ENCODE results near the gene CATSPER1. TPM values are rescaled to one million over a fixed set of nuclear protein-coding genes. Genes with fewer than 3 reads are reported as not detected.
A peak's percentile ranks its signal among the peaks of the same experiment; 100 is the strongest.

The CATSPER1 gene
- total and polyA plus RNA-seq, 5 donors from 2014 or later, result not detected

DNA sequence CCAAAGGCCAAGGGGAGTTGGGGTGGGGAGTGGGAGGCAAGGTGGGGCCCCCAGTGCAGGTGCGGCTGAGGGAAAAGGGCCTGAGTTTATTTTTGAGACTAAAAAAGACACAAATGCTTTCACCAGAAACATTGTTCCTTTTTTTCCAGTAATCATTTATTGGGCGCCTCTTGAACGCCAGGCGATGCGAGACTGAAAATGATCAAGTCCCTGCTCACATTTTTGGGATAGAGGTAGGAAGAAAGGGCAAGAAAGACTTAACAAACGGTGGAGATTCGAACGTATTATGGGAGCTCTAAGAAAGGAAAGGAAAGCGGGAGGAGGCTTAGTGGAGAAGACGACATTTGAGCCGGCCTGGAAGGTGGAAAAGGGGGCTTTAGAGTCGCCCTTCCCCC lies 25.1 kb upstream of the CATSPER1 start:
- peaks cover 18% of the 10 kb centered on the region for H3K36me3 Mint-ChIP-seq
- ATAC-seq (ENCODE audit: low read depth in 2 of 2) (no peak), DNase-seq (no peak)
- no peaks in the 10 kb centered on the region for H3K27me3 ChIP-seq (ENCODE audit: control insufficient read depth, insufficient read depth, low read length)
- peaks cover 0 to 2% (median 0%) of the 10 kb centered on the region in 7 donors for H3K9me3 Mint-ChIP-seq
- peak overlapping the region; percentile 86 for H3K27ac ChIP-seq (ENCODE audit: insufficient read depth, low read length, poor library complexity, severe bottlenecking)
- peak overlapping the region; percentile 51 for H3K4me3 ChIP-seq (ENCODE audit: low read depth, low read length)
- H3K9me3 ChIP-seq (ENCODE audit: control insufficient read depth in 2 of 2, low read length in 2 of 2), result no peaks in the 10 kb centered on the region
- H3K27ac Mint-ChIP-seq, result peak overlapping the region in 2 of 3 donors; percentile 93 to 99
- H3K36me3 ChIP-seq (ENCODE audit: control insufficient read depth, insufficient read depth, low read length), result peaks cover 21% of the 10 kb centered on the region
- peaks cover 18% of the 10 kb centered on the region for H3K27me3 Mint-ChIP-seq
- peaks cover 10 to 44% (median 17%) of the 10 kb centered on the region in 4 donors for H3K4me1 Mint-ChIP-seq
- peaks cover 27% of the 10 kb centered on the region for H3K4me1 ChIP-seq (ENCODE audit: control insufficient read depth, insufficient read depth, low read length, poor library complexity, severe bottlenecking)
- peak overlapping the region; percentile 65 to 100 (median 94) for H3K4me3 Mint-ChIP-seq

DNA sequence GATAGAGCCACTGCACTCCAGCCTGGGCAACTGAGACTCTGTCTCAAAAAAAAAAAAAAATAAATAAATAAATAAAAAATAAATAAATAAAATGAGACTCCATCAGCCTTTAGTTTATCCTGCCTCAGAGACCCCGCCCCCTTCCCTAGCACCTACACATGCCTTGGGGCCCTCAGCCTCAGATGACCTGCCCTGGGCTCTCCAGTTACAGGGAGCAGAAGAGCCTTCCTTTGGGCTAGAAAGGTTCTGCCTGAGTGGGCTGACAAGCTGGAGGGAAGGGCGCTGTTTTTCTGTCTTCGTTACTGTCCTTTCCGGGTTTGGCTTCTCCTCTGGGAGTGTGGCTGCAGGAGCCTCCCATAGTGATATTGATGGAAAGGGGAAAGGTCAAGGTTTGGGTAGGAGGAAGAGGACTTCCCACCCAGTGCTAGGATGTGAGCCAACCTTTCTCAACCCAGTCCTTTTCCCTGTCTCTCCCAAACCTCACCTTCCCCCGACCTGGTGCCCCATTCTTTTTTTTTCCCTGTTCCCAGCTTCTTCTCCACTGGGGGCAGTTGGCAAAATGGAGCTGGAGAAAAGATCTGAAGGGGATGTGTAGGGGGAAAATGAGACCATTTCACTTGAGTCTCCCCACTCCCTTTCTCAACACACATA lies 24.4 kb upstream of the CATSPER1 start:
- H3K9me3 ChIP-seq (ENCODE audit: control insufficient read depth in 2 of 2, low read length in 2 of 2), result no peaks in the 10 kb centered on the region
- peak overlapping the region; percentile 86 for H3K27ac ChIP-seq (ENCODE audit: insufficient read depth, low read length, poor library complexity, severe bottlenecking)
- peaks cover 14% of the 10 kb centered on the region for H3K36me3 ChIP-seq (ENCODE audit: control insufficient read depth, insufficient read depth, low read length)
- H3K27ac Mint-ChIP-seq, result peak overlapping the region in 2 of 3 donors; percentile 93 to 99
- H3K4me3 Mint-ChIP-seq, result peak overlapping the region; percentile 65 to 100 (median 94)
- H3K9me3 Mint-ChIP-seq, result peaks cover 0 to 2% (median 0%) of the 10 kb centered on the region in 7 donors
- no peaks in the 10 kb centered on the region for H3K27me3 ChIP-seq (ENCODE audit: control insufficient read depth, insufficient read depth, low read length)
- peaks cover 10 to 46% (median 19%) of the 10 kb centered on the region in 4 donors for H3K4me1 Mint-ChIP-seq
- H3K4me1 ChIP-seq (ENCODE audit: control insufficient read depth, insufficient read depth, low read length, poor library complexity, severe bottlenecking), result peaks cover 27% of the 10 kb centered on the region
- ATAC-seq (ENCODE audit: low read depth in 2 of 2) (no peak), DNase-seq (no peak)
- H3K36me3 Mint-ChIP-seq, result peaks cover 18% of the 10 kb centered on the region
- peaks cover 18% of the 10 kb centered on the region for H3K27me3 Mint-ChIP-seq
- H3K4me3 ChIP-seq (ENCODE audit: low read depth, low read length), result peak overlapping the region; percentile 51

DNA sequence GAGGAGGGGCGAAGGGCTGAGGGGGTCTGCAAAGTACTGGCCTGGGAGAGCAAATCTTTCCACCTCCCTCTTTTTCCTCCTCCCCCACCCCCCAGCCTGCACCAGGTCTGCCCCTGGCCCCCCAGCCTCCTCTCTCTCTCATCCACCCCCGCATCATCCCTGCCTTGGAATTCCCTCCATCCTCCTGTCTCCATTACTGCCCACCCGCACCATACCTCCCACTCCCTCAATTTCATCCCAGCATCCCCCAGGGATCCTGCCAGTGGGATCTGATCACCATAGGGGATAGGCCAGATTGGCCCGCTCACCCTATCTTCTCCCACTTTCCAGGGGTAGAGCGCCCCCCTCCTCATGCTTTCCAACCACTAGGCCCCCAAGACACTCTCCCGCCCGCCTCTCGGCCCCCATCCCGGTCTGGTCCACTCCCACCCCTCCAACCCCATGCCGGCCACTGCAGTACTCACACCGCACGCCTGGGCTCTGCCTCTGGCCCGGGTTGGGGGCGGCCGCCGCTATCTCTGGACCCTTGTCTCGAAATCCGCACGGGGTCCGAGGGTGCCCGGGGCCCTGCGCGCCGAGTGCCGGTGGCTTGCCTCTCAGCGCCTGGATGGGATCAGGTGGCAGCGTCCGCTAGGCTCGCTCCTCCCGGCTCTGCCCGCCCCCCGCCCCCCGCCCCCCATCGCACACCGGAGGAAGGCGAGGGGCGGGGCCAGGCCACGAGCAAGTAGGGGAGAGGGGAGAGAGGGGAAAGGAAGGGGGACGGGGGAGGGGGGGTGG lies 22.5 kb upstream of the CATSPER1 start, which contains the start of gene GAL3ST3:
GAL3ST3 (minus strand) TSS at position 615 of the 777 bp plus-strand sequence. CDS start 3,746 bp downstream, outside the sequence.
- peaks cover 0 to 2% (median 0%) of the 10 kb centered on the region in 7 donors for H3K9me3 Mint-ChIP-seq
- DNase-seq (no peak), ATAC-seq (ENCODE audit: low read depth in 2 of 2) (no peak)
- peaks cover 10 to 49% (median 24%) of the 10 kb centered on the region in 4 donors for H3K4me1 Mint-ChIP-seq
- H3K9me3 ChIP-seq (ENCODE audit: control insufficient read depth in 2 of 2, low read length in 2 of 2), result no peaks in the 10 kb centered on the region
- no peak within 1 kb of the TSS for H3K27ac ChIP-seq (ENCODE audit: insufficient read depth, low read length, poor library complexity, severe bottlenecking)
- H3K27me3 Mint-ChIP-seq, result peaks cover 22% of the 10 kb centered on the region
- no peaks in the 10 kb centered on the region for H3K27me3 ChIP-seq (ENCODE audit: control insufficient read depth, insufficient read depth, low read length)
- peaks cover 34% of the 10 kb centered on the region for H3K4me1 ChIP-seq (ENCODE audit: control insufficient read depth, insufficient read depth, low read length, poor library complexity, severe bottlenecking)
- peaks cover 9% of the 10 kb centered on the region for H3K36me3 Mint-ChIP-seq
- H3K4me3 ChIP-seq (ENCODE audit: low read depth, low read length), result no peak within 1 kb of the TSS
- H3K27ac Mint-ChIP-seq, result peak within 1 kb of the TSS in 1 of 3 donors; percentile 9
- peak within 1 kb of the TSS in 2 of 4 donors; percentile 29 to 90 for H3K4me3 Mint-ChIP-seq
- H3K36me3 ChIP-seq (ENCODE audit: control insufficient read depth, insufficient read depth, low read length), result no peaks in the 10 kb centered on the region

DNA sequence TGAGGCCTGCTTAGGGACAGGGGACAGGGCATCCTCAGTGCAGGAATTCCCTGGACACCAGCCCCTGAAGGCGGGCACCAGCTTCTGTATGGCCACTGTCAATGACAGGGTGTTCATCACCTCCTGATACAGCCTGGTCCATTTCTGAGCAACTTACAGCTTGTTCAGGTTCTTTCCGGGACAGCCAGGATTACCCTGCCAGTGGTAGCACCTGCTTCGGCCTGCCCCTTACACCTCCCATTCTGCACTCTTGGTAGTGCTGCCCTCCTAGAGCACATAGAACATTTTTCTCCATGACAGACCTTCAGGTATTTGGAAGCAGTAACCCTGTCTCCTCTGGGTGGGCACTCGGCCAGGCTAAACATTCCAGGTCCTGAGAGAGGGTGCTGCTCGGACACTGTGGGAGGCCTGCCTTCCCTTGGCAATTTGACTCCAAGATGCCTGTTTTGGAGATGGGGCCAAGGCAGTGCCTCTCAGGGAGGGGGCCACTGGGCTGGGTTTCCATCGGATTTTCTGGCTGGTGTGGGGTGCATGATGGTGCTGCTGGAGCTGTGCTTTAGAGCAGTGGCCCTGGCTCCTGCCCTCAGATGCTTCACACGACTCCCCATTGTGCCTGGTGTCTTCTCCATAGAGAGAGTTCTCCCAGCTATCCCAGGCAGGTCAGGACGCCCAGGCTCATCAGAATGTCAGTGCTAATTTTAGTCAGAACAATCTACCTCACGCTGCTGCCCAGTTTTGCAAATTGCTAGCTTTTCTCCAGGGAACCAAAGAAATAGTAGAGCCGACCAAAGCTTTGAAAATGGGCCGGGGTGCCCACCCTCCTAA lies 21.5 kb upstream of the CATSPER1 start:
- H3K36me3 ChIP-seq (ENCODE audit: control insufficient read depth, insufficient read depth, low read length), result no peaks in the 10 kb centered on the region
- peaks cover 0 to 2% (median 0%) of the 10 kb centered on the region in 7 donors for H3K9me3 Mint-ChIP-seq
- peak overlapping the region in 1 of 4 donors; percentile 25 for H3K4me3 Mint-ChIP-seq

DNA sequence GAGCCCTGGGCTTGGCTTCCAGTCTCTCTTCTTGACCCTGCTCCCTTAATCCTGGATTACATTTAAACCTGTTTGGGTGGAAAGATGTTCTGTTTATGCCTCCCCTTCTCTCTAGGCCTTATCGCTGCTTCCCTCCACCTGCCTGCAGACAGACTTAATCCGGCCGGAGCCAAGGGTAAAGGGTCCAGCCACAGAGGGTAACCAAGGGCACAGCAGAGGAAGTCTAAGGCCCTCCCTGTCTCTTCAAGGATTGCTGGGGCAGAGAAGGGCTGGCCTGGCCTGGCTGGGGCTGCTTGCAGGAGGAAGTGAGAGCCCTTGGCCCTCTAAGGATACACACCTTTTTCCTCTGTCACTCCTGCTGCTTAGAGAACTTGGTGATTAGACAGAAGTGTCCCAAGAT lies 20.6 kb upstream of the CATSPER1 start:
- no peaks in the 10 kb centered on the region for H3K9me3 ChIP-seq (ENCODE audit: control insufficient read depth in 2 of 2, low read length in 2 of 2)
- H3K4me1 Mint-ChIP-seq, result peaks cover 0 to 32% (median 14%) of the 10 kb centered on the region in 4 donors
- DNase-seq (no peak), ATAC-seq (ENCODE audit: low read depth in 2 of 2) (no peak)
- peaks cover 20% of the 10 kb centered on the region for H3K4me1 ChIP-seq (ENCODE audit: control insufficient read depth, insufficient read depth, low read length, poor library complexity, severe bottlenecking)
- peaks cover 19% of the 10 kb centered on the region for H3K27me3 Mint-ChIP-seq
- H3K27ac ChIP-seq (ENCODE audit: insufficient read depth, low read length, poor library complexity, severe bottlenecking), result no peak overlapping the region
- H3K4me3 ChIP-seq (ENCODE audit: low read depth, low read length), result no peak overlapping the region
- peak overlapping the region in 1 of 4 donors; percentile 47 for H3K4me3 Mint-ChIP-seq
- no peaks in the 10 kb centered on the region for H3K27me3 ChIP-seq (ENCODE audit: control insufficient read depth, insufficient read depth, low read length)
- H3K36me3 ChIP-seq (ENCODE audit: control insufficient read depth, insufficient read depth, low read length), result no peaks in the 10 kb centered on the region
- peaks cover 0 to 2% (median 0%) of the 10 kb centered on the region in 7 donors for H3K9me3 Mint-ChIP-seq
- H3K27ac Mint-ChIP-seq, result peak overlapping the region in 1 of 3 donors; percentile 26
- H3K36me3 Mint-ChIP-seq, result no peaks in the 10 kb centered on the region

More for the DNA sequence above, 21.5 kb upstream of the CATSPER1 start:
- peaks cover 4% of the 10 kb centered on the region for H3K36me3 Mint-ChIP-seq
- Histone ChIP-seq H3K4me3 (ENCODE audit: low read depth, low read length) (no peak overlapping the region), H3K27me3 (ENCODE audit: control insufficient read depth, insufficient read depth, low read length) (no peaks in the 10 kb centered on the region), H3K9me3 (ENCODE audit: control insufficient read depth in 2 of 2, low read length in 2 of 2) (no peaks in the 10 kb centered on the region), H3K4me1 (ENCODE audit: control insufficient read depth, insufficient read depth, low read length, poor library complexity, severe bottlenecking) (peaks cover 24% of the 10 kb centered on the region), H3K27ac (ENCODE audit: insufficient read depth, low read length, poor library complexity, severe bottlenecking) (no peak overlapping the region)
- peaks cover 5 to 40% (median 19%) of the 10 kb centered on the region in 4 donors for H3K4me1 Mint-ChIP-seq
- peaks cover 22% of the 10 kb centered on the region for H3K27me3 Mint-ChIP-seq
- ATAC-seq (ENCODE audit: low read depth in 2 of 2) (no peak), DNase-seq (no peak)
- H3K27ac Mint-ChIP-seq, result no peak overlapping the region

DNA sequence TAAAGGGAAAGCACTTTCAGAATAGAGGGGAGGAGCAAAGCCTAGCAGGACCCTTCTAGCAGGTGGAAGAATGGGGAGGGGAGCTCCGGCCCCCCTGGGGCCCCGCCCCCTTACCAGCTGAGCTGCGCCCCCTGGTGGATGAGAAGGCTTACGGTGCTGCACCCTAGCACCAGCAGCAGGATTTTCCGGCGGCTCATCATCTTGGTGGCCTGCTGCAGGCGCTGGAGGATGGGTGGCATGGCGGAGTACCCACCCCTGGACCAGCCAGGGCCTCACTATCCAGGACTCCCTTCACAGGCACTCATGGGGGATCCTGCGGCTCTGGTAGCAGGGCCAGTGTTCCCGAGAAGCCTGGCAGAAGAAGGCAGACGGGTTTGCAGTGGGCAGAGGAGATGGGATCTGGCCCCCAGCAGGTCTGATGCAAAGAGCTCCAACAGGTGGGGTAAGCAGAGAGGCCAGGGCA lies 18.9 kb upstream of the CATSPER1 start:
- peak; percentile 79 to 81 (median 79) for DNase-seq
- Histone ChIP-seq H3K27me3 (ENCODE audit: control insufficient read depth, insufficient read depth, low read length) (peaks cover 3% of the 10 kb centered on the region), H3K36me3 (ENCODE audit: control insufficient read depth, insufficient read depth, low read length) (no peaks in the 10 kb centered on the region), H3K4me3 (ENCODE audit: low read depth, low read length) (peak overlapping the region; percentile 43), H3K27ac (ENCODE audit: insufficient read depth, low read length, poor library complexity, severe bottlenecking) (no peak overlapping the region), H3K4me1 (ENCODE audit: control insufficient read depth, insufficient read depth, low read length, poor library complexity, severe bottlenecking) (peaks cover 13% of the 10 kb centered on the region), H3K9me3 (ENCODE audit: control insufficient read depth in 2 of 2, low read length in 2 of 2) (no peaks in the 10 kb centered on the region)
- Mint-ChIP-seq H3K4me1 (peaks cover 0 to 21% (median 8%) of the 10 kb centered on the region in 4 donors), H3K9me3 (peaks cover 0 to 2% (median 0%) of the 10 kb centered on the region in 7 donors), H3K4me3 (no peak overlapping the region), H3K27me3 (peaks cover 18% of the 10 kb centered on the region), H3K27ac (peak overlapping the region in 1 of 3 donors; percentile 29), H3K36me3 (no peaks in the 10 kb centered on the region)
- peak; percentile 89 to 91 for ATAC-seq (ENCODE audit: low read depth in 2 of 2)

DNA sequence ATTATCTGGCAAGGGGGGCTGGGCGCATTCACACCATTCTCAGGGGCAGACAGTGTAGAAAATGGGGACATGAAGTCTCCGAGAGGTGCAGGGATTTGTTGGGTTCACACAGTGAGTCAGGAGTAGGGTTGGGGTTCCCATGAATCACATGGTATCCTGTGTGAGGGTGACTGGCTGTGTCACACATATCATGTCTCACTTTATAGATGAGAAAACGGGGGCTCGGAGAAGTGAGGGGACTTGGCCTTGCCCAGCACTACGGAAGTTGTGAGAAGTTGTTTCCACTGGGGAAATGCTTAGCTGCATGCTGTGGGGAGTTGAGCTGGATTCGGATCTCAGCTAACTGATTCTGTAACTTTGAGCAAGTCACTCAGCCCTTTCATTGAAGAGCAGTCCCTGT lies 18.5 kb upstream of the CATSPER1 start:
- H3K9me3 ChIP-seq (ENCODE audit: control insufficient read depth in 2 of 2, low read length in 2 of 2), result no peaks in the 10 kb centered on the region
- H3K4me1 ChIP-seq (ENCODE audit: control insufficient read depth, insufficient read depth, low read length, poor library complexity, severe bottlenecking), result peaks cover 13% of the 10 kb centered on the region
- Mint-ChIP-seq H3K9me3 (peaks cover 0 to 2% (median 0%) of the 10 kb centered on the region in 7 donors), H3K27me3 (peaks cover 17% of the 10 kb centered on the region), H3K36me3 (no peaks in the 10 kb centered on the region), H3K27ac (peak overlapping the region in 2 of 3 donors; percentile 29 to 32), H3K4me1 (peaks cover 0 to 21% (median 8%) of the 10 kb centered on the region in 4 donors), H3K4me3 (no peak overlapping the region)
- H3K27me3 ChIP-seq (ENCODE audit: control insufficient read depth, insufficient read depth, low read length), result peaks cover 3% of the 10 kb centered on the region
- DNase-seq, result no peak
- H3K4me3 ChIP-seq (ENCODE audit: low read depth, low read length), result peak overlapping the region; percentile 43
- peak in 1 of 2 donors; percentile 30 for ATAC-seq (ENCODE audit: low read depth in 2 of 2)
- H3K27ac ChIP-seq (ENCODE audit: insufficient read depth, low read length, poor library complexity, severe bottlenecking), result no peak overlapping the region
- no peaks in the 10 kb centered on the region for H3K36me3 ChIP-seq (ENCODE audit: control insufficient read depth, insufficient read depth, low read length)

All from CD4-positive, CD25-positive, alpha-beta regulatory T cell (primary cell).